DND-41 (cell line): ENCODE measurements around the gene MANBA.
A peak's percentile ranks its signal among the peaks of the same experiment; 100 is the strongest.
"Not testable (repeated sequence)": the region's sequence is repeated elsewhere in the genome, so short reads cannot be mapped to it uniquely, and the experiment has no call there.

Source experiments
- ATAC-seq: fragments of 200-7000 bp; cut with Tn5 transposase; 3 replicates; pipeline ENCODE4 v1.9.1; 2021; ENCODE audit warnings: low read depth; ENCODE audit not compliant: insufficient read depth
- DNase-seq: peaks from one replicate; pipeline ENCODE4 v3.0.0-alpha.2; 2020
- H2AFZ ChIP-seq: 2 replicates; pipeline ENCODE4 v1.6.0; 2012; ENCODE audit warnings: low read depth, low read length
- H3K27ac ChIP-seq: 2 replicates; pipeline ENCODE4 v1.5.1; 2012; ENCODE audit warnings: low read length, inconsistent platforms
- H3K27me3 ChIP-seq: fragments of 200-600 bp; sonication (generic); 2 replicates; pipeline ENCODE4 v1.6.0; 2012; ENCODE audit warnings: low read length, mild to moderate bottlenecking, inconsistent platforms; ENCODE audit not compliant: insufficient read depth, poor library complexity
- H3K36me3 ChIP-seq: 2 replicates; pipeline ENCODE4 v1.5.1; 2012; ENCODE audit warnings: low read length, inconsistent platforms; ENCODE audit not compliant: insufficient read depth
- H3K4me1 ChIP-seq: 2 replicates; pipeline ENCODE4 v1.5.1; 2012; ENCODE audit warnings: mild to moderate bottlenecking, low read length; ENCODE audit not compliant: insufficient read depth
- H3K4me2 ChIP-seq: 2 replicates; pipeline ENCODE4 v1.6.0; 2012; ENCODE audit warnings: mild to moderate bottlenecking, moderate library complexity, low read length, inconsistent platforms; ENCODE audit not compliant: insufficient read depth
- H3K4me3 ChIP-seq, 2 experiments: fragments of 200-600 bp in 1 of 2; shearing (Covaris generic) in 1 of 2; 2 replicates each; pipeline ENCODE4 v1.5.1; 2012 to 2016; ENCODE audit warnings: inconsistent platforms in 2 of 2, low read length in 2 of 2, mild to moderate bottlenecking in 2 of 2, low read depth in 1 of 2, moderate library complexity in 1 of 2
- H3K79me2 ChIP-seq: 2 replicates; pipeline ENCODE4 v1.6.0; 2012; ENCODE audit warnings: low read length, inconsistent platforms; ENCODE audit not compliant: insufficient read depth
- H3K9ac ChIP-seq: 2 replicates; pipeline ENCODE4 v1.6.0; 2012; ENCODE audit warnings: low read depth, mild to moderate bottlenecking, inconsistent platforms, low read length, moderate library complexity
- H3K9me3 ChIP-seq: 2 replicates; pipeline ENCODE4 v1.5.1; 2012; ENCODE audit warnings: low read length, moderate library complexity, mild to moderate bottlenecking, inconsistent platforms; ENCODE audit not compliant: insufficient read depth, severe bottlenecking
- H4K20me1 ChIP-seq: 2 replicates; pipeline ENCODE4 v1.6.0; 2012; ENCODE audit warnings: low read length; ENCODE audit not compliant: insufficient read depth
- CTCF ChIP-seq: IDR thresholded peaks from 2 replicates; pipeline ENCODE4 v1.5.1; 2012; ENCODE audit warnings: borderline replicate concordance, low read length, moderate library complexity, mild to moderate bottlenecking; ENCODE audit not compliant: poor library complexity, severe bottlenecking; ENCODE audit errors: extremely low read depth
- EZH2 ChIP-seq: IDR thresholded peaks from 3 replicates; pipeline ENCODE4 v1.6.1; 2012; ENCODE audit warnings: borderline replicate concordance, low read depth, mild to moderate bottlenecking, moderate library complexity, low read length, inconsistent platforms; ENCODE audit not compliant: severe bottlenecking

Gene MANBA

GRCh38 chr4:102624505-102624904, 136.3 kb downstream of the MANBA start:
- Histone ChIP-seq H3K27ac (no peak overlapping the region), H3K27me3 (no peaks in the 10 kb centered on the region), H3K4me3 (no peak overlapping the region), H3K79me2 (no peaks in the 10 kb centered on the region), H3K4me2 (no peak overlapping the region), H3K4me1 (peaks cover 14% of the 10 kb centered on the region), H3K9me3 (no peaks in the 10 kb centered on the region), H3K36me3 (no peaks in the 10 kb centered on the region), H3K9ac (no peak overlapping the region), H2AFZ (peak overlapping the region; percentile 64; the same call in 1 of the 2 replicates), H4K20me1 (no peaks in the 10 kb centered on the region)
- DNase-seq, result no peak
- no peak for ATAC-seq
- TF ChIP-seq EZH2, result no peak
- TF ChIP-seq CTCF, result no peak

GRCh38 chr4:102623622-102624021, 137.1 kb downstream of the MANBA start:
- no peak overlapping the region for H3K4me2 ChIP-seq

GRCh38 chr4:102620697-102621497, 139.9 kb downstream of the MANBA start:
- Histone ChIP-seq H3K27ac (no peak overlapping the region), H2AFZ (peak overlapping the region; percentile 0; the same call in 1 of the 2 replicates), H3K79me2 (no peaks in the 10 kb centered on the region), H3K4me2 (no peak overlapping the region), H3K4me1 (peaks cover 12% of the 10 kb centered on the region), H3K9ac (no peak overlapping the region), H3K36me3 (peaks cover 7% of the 10 kb centered on the region; the same call in 1 of the 2 replicates), H3K4me3 (no peak overlapping the region), H3K27me3 (no peaks in the 10 kb centered on the region), H4K20me1 (no peaks in the 10 kb centered on the region), H3K9me3 (no peaks in the 10 kb centered on the region)
- TF ChIP-seq CTCF (peak; percentile 66), EZH2 (no peak)
- ATAC-seq, result peak; percentile 73
- DNase-seq, result peak; percentile 24

More at GRCh38 chr4:102623622-102624021, 137.1 kb downstream of the MANBA start:
- H3K4me3 ChIP-seq, result no peak overlapping the region
- DNase-seq (no peak), ATAC-seq (0 out of 3 replicates have a peak, but pooled peaks have one; percentile 14)
- H3K36me3 ChIP-seq, result no peaks in the 10 kb centered on the region
- no peak overlapping the region for H3K9ac ChIP-seq
- H3K27me3 ChIP-seq, result no peaks in the 10 kb centered on the region
- H3K79me2 ChIP-seq, result no peaks in the 10 kb centered on the region
- no peak overlapping the region for H2AFZ ChIP-seq
- H3K9me3 ChIP-seq, result no peaks in the 10 kb centered on the region
- TF ChIP-seq EZH2 (no peak), CTCF (peak; percentile 48)
- no peaks in the 10 kb centered on the region for H4K20me1 ChIP-seq
- H3K27ac ChIP-seq, result no peak overlapping the region
- peaks cover 14% of the 10 kb centered on the region for H3K4me1 ChIP-seq

GRCh38 chr4:102619776-102620631, 140.8 kb downstream of the MANBA start:
- not testable (repeated sequence) for H3K4me2 ChIP-seq, H3K27ac ChIP-seq, H3K9ac ChIP-seq, H4K20me1 ChIP-seq, H3K27me3 ChIP-seq, H3K4me3 ChIP-seq, H3K9me3 ChIP-seq, H3K79me2 ChIP-seq, DNase-seq, H3K4me1 ChIP-seq
- H3K36me3 ChIP-seq, result peaks cover 10% of the 10 kb centered on the region
- peak overlapping the region; percentile 0; the same call in 1 of the 2 replicates for H2AFZ ChIP-seq
- 0 out of 3 replicates have a peak, but pooled peaks have one; percentile 4 for ATAC-seq

- ATAC-seq, H4K20me1 ChIP-seq, H3K79me2 ChIP-seq, H3K4me2 ChIP-seq, H3K27me3 ChIP-seq, DNase-seq, H2AFZ ChIP-seq, H3K4me3 ChIP-seq, H3K9ac ChIP-seq, H3K9me3 ChIP-seq, H3K4me1 ChIP-seq, H3K27ac ChIP-seq: not testable (repeated sequence)
- peaks cover 20% of the 10 kb centered on the region for H3K36me3 ChIP-seq
These were observed 141.7 kb downstream of the MANBA start for GRCh38 chr4:102619021-102619420.
